Neural cell (in vitro differentiated cells): Measurements from ENCODE around the gene STEAP1B. TPM values are rescaled to one million over a fixed set of nuclear protein-coding genes. Genes with fewer than 3 reads are reported as not detected.

ENCODE experiments used
- H2AFZ ChIP-seq: fragments of 200-600, 300-800 bp; sonication (generic), shearing (Covaris generic); 2 replicates; pipeline ENCODE4 v1.6.0; 2014; ENCODE audit warnings: low read depth, mild to moderate bottlenecking, antibody characterized with exemption, low read length, moderate library complexity
- H3F3A ChIP-seq: fragments of 200-600 bp; shearing (Covaris generic); 2 replicates; pipeline ENCODE4 v1.6.1; 2016; ENCODE audit warnings: mild to moderate bottlenecking, moderate library complexity, mixed read lengths, antibody characterized with exemption, low read length; ENCODE audit not compliant: insufficient read depth, poor library complexity, severe bottlenecking
- H3K27ac ChIP-seq: fragments of 200-600, 300-800 bp; sonication (generic), shearing (Covaris generic); 2 replicates; pipeline ENCODE4 v1.5.1; 2014; ENCODE audit warnings: mild to moderate bottlenecking, low read length, moderate library complexity
- H3K27me3 ChIP-seq: fragments of 300-800, 200-600 bp; sonication (generic), shearing (Covaris generic); 2 replicates; pipeline ENCODE4 v1.6.0; 2014; ENCODE audit warnings: mild to moderate bottlenecking, low read depth, low read length, moderate library complexity; ENCODE audit not compliant: insufficient read depth
- H3K36me3 ChIP-seq: fragments of 300-800, 200-600 bp; sonication (generic), shearing (Covaris generic); 2 replicates; pipeline ENCODE4 v1.5.1; 2014; ENCODE audit warnings: mild to moderate bottlenecking, antibody characterized with exemption, low read length, moderate library complexity; ENCODE audit not compliant: insufficient read depth
- H3K4me2 ChIP-seq: fragments of 300-800, 200-600 bp; sonication (generic), shearing (Covaris generic); 2 replicates; pipeline ENCODE4 v1.6.0; 2014; ENCODE audit warnings: mild to moderate bottlenecking, low read length
- H3K4me3 ChIP-seq: fragments of 300-800, 200-600 bp; sonication (generic), shearing (Covaris generic); 2 replicates; pipeline ENCODE4 v1.5.1; 2014; ENCODE audit warnings: mild to moderate bottlenecking, low read length, moderate library complexity
- H3K79me2 ChIP-seq: fragments of 200-600 bp; shearing (Covaris generic); replicated peaks from 2 replicates; pipeline ENCODE4 v1.6.0; 2014; ENCODE audit warnings: mild to moderate bottlenecking, low read length, moderate library complexity; ENCODE audit not compliant: insufficient read depth
- H3K9ac ChIP-seq: fragments of 300-800, 200-600 bp; sonication (generic), shearing (Covaris generic); 2 replicates; pipeline ENCODE4 v1.6.1; 2016; ENCODE audit warnings: mild to moderate bottlenecking, low read length, mixed read lengths
- H3K9me2 ChIP-seq: fragments of 200-600 bp; shearing (Covaris generic); 2 replicates; pipeline ENCODE4 v1.6.1; 2016; ENCODE audit warnings: mild to moderate bottlenecking, low read length, mixed read lengths; ENCODE audit not compliant: insufficient read depth
- H3K9me3 ChIP-seq: fragments of 200-600, 300-800 bp; sonication (generic), shearing (Covaris generic); 2 replicates; pipeline ENCODE4 v1.6.1; 2016; ENCODE audit warnings: mild to moderate bottlenecking, mixed run types, low read length, moderate library complexity, mixed read lengths
- H4K20me1 ChIP-seq: fragments of 200-600 bp; shearing (Covaris generic); 2 replicates; pipeline ENCODE4 v1.6.1; 2016; ENCODE audit warnings: mild to moderate bottlenecking, mixed run types; ENCODE audit not compliant: insufficient read depth
- EP300 ChIP-seq: fragments of 450-650 bp; conservative IDR thresholded peaks from 2 replicates; pipeline ENCODE4 v1.6.1; 2014; ENCODE audit warnings: antibody characterized with exemption, mild to moderate bottlenecking, moderate library complexity; ENCODE audit not compliant: poor library complexity, severe bottlenecking
- EZH2 ChIP-seq: fragments of 200-600, 300-800 bp; shearing (Covaris generic), sonication (generic); IDR thresholded peaks from 2 replicates; pipeline ENCODE4 v1.6.1; 2014; ENCODE audit warnings: antibody characterized with exemption, low read length, borderline replicate concordance, mild to moderate bottlenecking; ENCODE audit not compliant: insufficient read depth, poor library complexity, severe bottlenecking
- MXI1 ChIP-seq: fragments of 450-650 bp; conservative IDR thresholded peaks from 2 replicates; pipeline ENCODE4 v1.6.1; 2014; ENCODE audit warnings: antibody characterized with exemption, mild to moderate bottlenecking; ENCODE audit not compliant: poor library complexity, severe bottlenecking
- POLR2AphosphoS5 ChIP-seq: IDR thresholded peaks from 2 replicates; pipeline ENCODE4 v1.6.1; 2012
- RAD21 ChIP-seq: fragments of 450-650 bp; conservative IDR thresholded peaks from 2 replicates; pipeline ENCODE4 v1.6.1; 2014; ENCODE audit warnings: antibody characterized with exemption, mild to moderate bottlenecking, moderate library complexity
- SMC3 ChIP-seq: fragments of 450-650 bp; conservative IDR thresholded peaks from 2 replicates; pipeline ENCODE4 v1.6.1; 2014; ENCODE audit warnings: antibody characterized with exemption, mild to moderate bottlenecking, moderate library complexity; ENCODE audit not compliant: poor library complexity
- TAF1 ChIP-seq: IDR thresholded peaks from 2 replicates; pipeline ENCODE4 v1.6.1; 2012; ENCODE audit warnings: low read depth
- polyA plus RNA-seq: library from polyadenylated mRNA; depleted of rRNA; stranded (reverse); fragments of >200 nt; gene quantifications from 2 replicates; pipeline ENCODE4 v1.2.3, GENCODE V29; 2014
- TF ChIP-seq, protein P1 (sequence below): fragments of 450-650 bp; IDR thresholded peaks from 2 replicates; pipeline ENCODE4 v1.5.1; 2014; ENCODE audit warnings: antibody characterized with exemption, mild to moderate bottlenecking, moderate library complexity; ENCODE audit not compliant: poor library complexity, severe bottlenecking
- TF ChIP-seq, protein P2 (sequence below): IDR thresholded peaks from 2 replicates; pipeline ENCODE4 v1.6.1; 2012; ENCODE audit warnings: borderline replicate concordance

The STEAP1B gene
- polyA plus RNA-seq, 1 donor from 2014 or later, result 0.51 TPM

- Histone ChIP-seq H3K27ac (no peak overlapping the region), H3K4me3 (no peak overlapping the region), H2AFZ (no peak overlapping the region), H3K36me3 (no peaks in the 10 kb centered on the region), H3K9ac (no peak overlapping the region), H3K9me2 (no peaks in the 10 kb centered on the region), H3K79me2 (no peaks in the 10 kb centered on the region), H4K20me1 (no peaks in the 10 kb centered on the region), H3K4me2 (no peak overlapping the region), H3F3A (no peaks in the 10 kb centered on the region), H3K27me3 (no peaks in the 10 kb centered on the region), H3K9me3 (no peaks in the 10 kb centered on the region)
- TF ChIP-seq EP300, result no peak
- no peak for TF ChIP-seq RAD21
- TF ChIP-seq MXI1, result no peak
- TF ChIP-seq SMC3, result no peak
- TF ChIP-seq POLR2AphosphoS5, result no peak
- no peak for TF ChIP-seq EZH2
- TF ChIP-seq, protein P1, sequence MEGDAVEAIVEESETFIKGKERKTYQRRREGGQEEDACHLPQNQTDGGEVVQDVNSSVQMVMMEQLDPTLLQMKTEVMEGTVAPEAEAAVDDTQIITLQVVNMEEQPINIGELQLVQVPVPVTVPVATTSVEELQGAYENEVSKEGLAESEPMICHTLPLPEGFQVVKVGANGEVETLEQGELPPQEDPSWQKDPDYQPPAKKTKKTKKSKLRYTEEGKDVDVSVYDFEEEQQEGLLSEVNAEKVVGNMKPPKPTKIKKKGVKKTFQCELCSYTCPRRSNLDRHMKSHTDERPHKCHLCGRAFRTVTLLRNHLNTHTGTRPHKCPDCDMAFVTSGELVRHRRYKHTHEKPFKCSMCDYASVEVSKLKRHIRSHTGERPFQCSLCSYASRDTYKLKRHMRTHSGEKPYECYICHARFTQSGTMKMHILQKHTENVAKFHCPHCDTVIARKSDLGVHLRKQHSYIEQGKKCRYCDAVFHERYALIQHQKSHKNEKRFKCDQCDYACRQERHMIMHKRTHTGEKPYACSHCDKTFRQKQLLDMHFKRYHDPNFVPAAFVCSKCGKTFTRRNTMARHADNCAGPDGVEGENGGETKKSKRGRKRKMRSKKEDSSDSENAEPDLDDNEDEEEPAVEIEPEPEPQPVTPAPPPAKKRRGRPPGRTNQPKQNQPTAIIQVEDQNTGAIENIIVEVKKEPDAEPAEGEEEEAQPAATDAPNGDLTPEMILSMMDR, result no peak
- no peak for TF ChIP-seq TAF1
- TF ChIP-seq, protein P2, sequence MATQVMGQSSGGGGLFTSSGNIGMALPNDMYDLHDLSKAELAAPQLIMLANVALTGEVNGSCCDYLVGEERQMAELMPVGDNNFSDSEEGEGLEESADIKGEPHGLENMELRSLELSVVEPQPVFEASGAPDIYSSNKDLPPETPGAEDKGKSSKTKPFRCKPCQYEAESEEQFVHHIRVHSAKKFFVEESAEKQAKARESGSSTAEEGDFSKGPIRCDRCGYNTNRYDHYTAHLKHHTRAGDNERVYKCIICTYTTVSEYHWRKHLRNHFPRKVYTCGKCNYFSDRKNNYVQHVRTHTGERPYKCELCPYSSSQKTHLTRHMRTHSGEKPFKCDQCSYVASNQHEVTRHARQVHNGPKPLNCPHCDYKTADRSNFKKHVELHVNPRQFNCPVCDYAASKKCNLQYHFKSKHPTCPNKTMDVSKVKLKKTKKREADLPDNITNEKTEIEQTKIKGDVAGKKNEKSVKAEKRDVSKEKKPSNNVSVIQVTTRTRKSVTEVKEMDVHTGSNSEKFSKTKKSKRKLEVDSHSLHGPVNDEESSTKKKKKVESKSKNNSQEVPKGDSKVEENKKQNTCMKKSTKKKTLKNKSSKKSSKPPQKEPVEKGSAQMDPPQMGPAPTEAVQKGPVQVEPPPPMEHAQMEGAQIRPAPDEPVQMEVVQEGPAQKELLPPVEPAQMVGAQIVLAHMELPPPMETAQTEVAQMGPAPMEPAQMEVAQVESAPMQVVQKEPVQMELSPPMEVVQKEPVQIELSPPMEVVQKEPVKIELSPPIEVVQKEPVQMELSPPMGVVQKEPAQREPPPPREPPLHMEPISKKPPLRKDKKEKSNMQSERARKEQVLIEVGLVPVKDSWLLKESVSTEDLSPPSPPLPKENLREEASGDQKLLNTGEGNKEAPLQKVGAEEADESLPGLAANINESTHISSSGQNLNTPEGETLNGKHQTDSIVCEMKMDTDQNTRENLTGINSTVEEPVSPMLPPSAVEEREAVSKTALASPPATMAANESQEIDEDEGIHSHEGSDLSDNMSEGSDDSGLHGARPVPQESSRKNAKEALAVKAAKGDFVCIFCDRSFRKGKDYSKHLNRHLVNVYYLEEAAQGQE, result no peak
Observed at GRCh38 chr7:22371878-22372277, 128.1 kb downstream of the STEAP1B start.

Other genes starting within 250 kb of the STEAP1B start
- gene RAPGEF5, start 143.0 kb downstream of the STEAP1B start, polyA plus RNA-seq, result 37.8 and 48.0 TPM in 2 replicates
- gene IL6, start 227.0 kb upstream of the STEAP1B start, polyA plus RNA-seq, result not detected in 2 replicates